Caco-2 (cell line): ENCODE measurements around the gene ZSWIM9. TPM values are rescaled to one million over a fixed set of nuclear protein-coding genes. Genes with fewer than 3 reads are reported as not detected.

Source experiments
- BruUV-seq: library from RNA; stranded (reverse); fragments of 400-500 nt; replicated peaks from 2 replicates; lab custom pipeline; 2021; lab: Mats Ljungman, UMichigan
- CTCF ChIA-PET: fragments of 300-600 bp; sonication (Branson Sonifier 250); formaldehyde crosslinking; loops from one replicate; lab custom pipeline; 2022; ENCODE audit warnings: antibody characterized with exemption; lab: Charles Lee
- POLR2A ChIA-PET: fragments of 300-600 bp; sonication (Branson Sonifier 250); formaldehyde crosslinking; loops from one replicate; lab custom pipeline; 2022; ENCODE audit warnings: antibody characterized with exemption; lab: Charles Lee
- DNase-seq, 2 experiments: peaks; one replicate each; pipeline versions ENCODE4 v3.0.0 to v3.0.0-alpha.2; 2020 to 2022
- H3K27me3 ChIP-seq: replicated peaks from 2 replicates; pipeline ENCODE4 v1.6.0; 2011; ENCODE audit warnings: low read length; ENCODE audit not compliant: control insufficient read depth, insufficient read depth
- H3K36me3 ChIP-seq: 2 replicates; pipeline ENCODE4 v1.5.1; 2011; ENCODE audit warnings: low read length; ENCODE audit not compliant: control insufficient read depth, insufficient read depth
- H3K4me1 ChIP-seq: fragments of 250-450 bp; sonication (Bioruptor Pico); 2 replicates; pipeline ENCODE4 v1.5.1; 2020; ENCODE audit warnings: mild to moderate bottlenecking
- H3K4me3 ChIP-seq: 2 replicates; pipeline ENCODE4 v1.5.1; 2011; ENCODE audit warnings: low read depth, mild to moderate bottlenecking, control low read depth, low read length
- H3K9me3 ChIP-seq: fragments of 250-450 bp; sonication (Bioruptor Pico); 2 replicates; pipeline ENCODE4 v1.5.1; 2020; ENCODE audit warnings: mild to moderate bottlenecking, moderate library complexity
- H3K27ac Mint-ChIP-seq: one replicate; pipeline ENCODE4 v1.8.0; 2022; ENCODE audit warnings: mixed read lengths; ENCODE audit not compliant: unreplicated experiment
- H3K27me3 Mint-ChIP-seq: one replicate; pipeline ENCODE4 v1.8.0; 2022; ENCODE audit warnings: mixed read lengths; ENCODE audit not compliant: insufficient read depth, unreplicated experiment
- H3K36me3 Mint-ChIP-seq: one replicate; pipeline ENCODE4 v1.8.0; 2022; ENCODE audit warnings: mild to moderate bottlenecking, mixed read lengths; ENCODE audit not compliant: insufficient read depth, unreplicated experiment
- H3K4me1 Mint-ChIP-seq: one replicate; pipeline ENCODE4 v1.8.0; 2022; ENCODE audit warnings: low read depth, mixed read lengths; ENCODE audit not compliant: unreplicated experiment
- H3K4me3 Mint-ChIP-seq: one replicate; pipeline ENCODE4 v1.8.0; 2022; ENCODE audit warnings: mild to moderate bottlenecking, moderate library complexity, mixed read lengths; ENCODE audit not compliant: unreplicated experiment
- H3K9me3 Mint-ChIP-seq: one replicate; pipeline ENCODE4 v1.8.0; 2022; ENCODE audit warnings: mixed read lengths; ENCODE audit not compliant: unreplicated experiment
- CTCF ChIP-seq, 2 experiments: fragments of 200-600 bp in 1 of 2; IDR thresholded peaks; 1 replicate in 1 of 2; 2 replicates in 1 of 2; pipeline versions ENCODE4 v1.5.1 to v1.8.0; 2011 to 2022; ENCODE audit warnings: antibody characterized with exemption in 1 of 2, control low read depth in 1 of 2, inconsistent platforms in 1 of 2, low read depth in 1 of 2, low read length in 1 of 2, mild to moderate bottlenecking in 1 of 2, moderate library complexity in 1 of 2; ENCODE audit not compliant: insufficient read depth in 1 of 2, severe bottlenecking in 1 of 2, unreplicated experiment in 1 of 2
- intact Hi-C: fragments of 100-400 bp; cut with micrococcal nuclease; formaldehyde crosslinking; loops from one replicate; pipeline ENCODE4 v1.10.0; 2022; ENCODE audit not compliant: unreplicated experiment
- total RNA-seq: library from RNA; stranded (reverse); gene quantifications from 2 replicates; pipeline ENCODE4 v1.2.3, GENCODE V29; 2022

ZSWIM9 gene
- total RNA-seq, 1 experiment from 2014 or later: 4.9 TPM

- Histone ChIP-seq H3K27me3 (no peaks in the 10 kb centered on the region), H3K9me3 (no peaks in the 10 kb centered on the region), H3K4me1 (no peaks in the 10 kb centered on the region), H3K36me3 (no peaks in the 10 kb centered on the region), H3K4me3 (no peak overlapping the region)
- ChIA-PET CTCF (interaction anchor here (1.4 kb wide), 1 partner anchor 9 kb away, joined by 5 read pairs; no protein-coding TSS in a partner anchor), POLR2A (no interaction called here)
- BruUV-seq: no TSS peak
- Mint-ChIP-seq H3K4me1 (no peaks in the 10 kb centered on the region), H3K36me3 (peaks cover 9% of the 10 kb centered on the region), H3K9me3 (no peaks in the 10 kb centered on the region), H3K4me3 (no peak overlapping the region), H3K27me3 (no peaks in the 10 kb centered on the region), H3K27ac (no peak overlapping the region)
- DNase-seq: peak in 1 of 2 experiments; percentile 23
- intact Hi-C loops: no loop called here
- TF ChIP-seq CTCF (IDR thresholded peaks at IDR 0.05; ENCODE audit: insufficient read depth in 1 of 2, low read depth in 1 of 2, low read length in 1 of 2, severe bottlenecking in 1 of 2, unreplicated experiment in 1 of 2): peak; percentile 25 to 69
These were observed 23.8 kb downstream of the ZSWIM9 start for GRCh38 chr19:48194041-48194843.

GRCh38 chr19:48194844-48195830 is 24.7 kb downstream of the ZSWIM9 start:
- Mint-ChIP-seq H3K4me1 (no peaks in the 10 kb centered on the region), H3K27me3 (no peaks in the 10 kb centered on the region), H3K27ac (no peak overlapping the region), H3K36me3 (peaks cover 8% of the 10 kb centered on the region), H3K9me3 (no peaks in the 10 kb centered on the region), H3K4me3 (no peak overlapping the region)
- H3K4me1 ChIP-seq: no peaks in the 10 kb centered on the region
- DNase-seq: peak in 1 of 2 experiments; percentile 14
- no peak for TF ChIP-seq CTCF (IDR thresholded peaks at IDR 0.05; ENCODE audit: insufficient read depth in 1 of 2, low read depth in 1 of 2, low read length in 1 of 2, severe bottlenecking in 1 of 2, unreplicated experiment in 1 of 2)
- ChIA-PET CTCF (interaction anchor here (1.4 kb wide), 1 partner anchor 8 kb away, joined by 5 read pairs; no protein-coding TSS in a partner anchor), POLR2A (no interaction called here)
- H3K27me3 ChIP-seq: no peaks in the 10 kb centered on the region
- no peaks in the 10 kb centered on the region for H3K9me3 ChIP-seq
- H3K4me3 ChIP-seq: no peak overlapping the region
- intact Hi-C loops: no loop called here
- no peaks in the 10 kb centered on the region for H3K36me3 ChIP-seq
- no TSS peak for BruUV-seq

- intact Hi-C loops: no loop called here
- no peak overlapping the region for H3K4me3 ChIP-seq
- Mint-ChIP-seq H3K4me3 (no peak overlapping the region), H3K4me1 (no peaks in the 10 kb centered on the region), H3K27ac (no peak overlapping the region), H3K9me3 (no peaks in the 10 kb centered on the region), H3K36me3 (no peaks in the 10 kb centered on the region), H3K27me3 (no peaks in the 10 kb centered on the region)
- H3K36me3 ChIP-seq: no peaks in the 10 kb centered on the region
- no peaks in the 10 kb centered on the region for H3K9me3 ChIP-seq
- no peaks in the 10 kb centered on the region for H3K27me3 ChIP-seq
- POLR2A ChIA-PET: no interaction called here
- CTCF ChIA-PET: interaction anchor here (0.6 kb wide), 1 partner anchor 179 kb away, joined by 3 read pairs; no protein-coding TSS in a partner anchor
- BruUV-seq: TSS peak; percentile 48
- no peak for DNase-seq
- H3K4me1 ChIP-seq: no peaks in the 10 kb centered on the region
- TF ChIP-seq CTCF (IDR thresholded peaks at IDR 0.05; ENCODE audit: insufficient read depth in 1 of 2, low read depth in 1 of 2, low read length in 1 of 2, severe bottlenecking in 1 of 2, unreplicated experiment in 1 of 2): no peak
These were observed 25.9 kb downstream of the ZSWIM9 start for GRCh38 chr19:48196321-48196763.
